Activated CD8-positive, alpha-beta memory T cell treated with anti-CD3 and anti-CD28 coated beads for 24 hours (primary cell): Measurements from ENCODE around the gene AGRN.
"Not testable (repeated sequence)": the region's sequence is repeated elsewhere in the genome, so short reads cannot be mapped to it uniquely, and the experiment has no call there.

Source experiments
- DNase-seq: peaks from one replicate; pipeline ENCODE4 v3.0.0-alpha.2; 2020

Gene AGRN

GRCh38 chr1:1055841-1056736, 36.2 kb downstream of the AGRN start:
- DNase-seq: no peak

GRCh38 chr1:1057769-1058087, 37.8 kb downstream of the AGRN start:
- not testable (repeated sequence) for DNase-seq

GRCh38 chr1:1058088-1058905, 38.4 kb downstream of the AGRN start:
- no peak for DNase-seq

GRCh38 chr1:1058921-1059493, 39.1 kb downstream of the AGRN start:
- no peak for DNase-seq

GRCh38 chr1:1059494-1060280, 39.8 kb downstream of the AGRN start:
- peak; percentile 99 for DNase-seq

GRCh38 chr1:1060281-1061000, 40.5 kb downstream of the AGRN start:
- DNase-seq: no peak

- DNase-seq: no peak
Measured at GRCh38 chr1:1061682-1062345, 41.9 kb downstream of the AGRN start.

- DNase-seq: no peak
Measured at GRCh38 chr1:1062348-1063163, 42.6 kb downstream of the AGRN start.

- no peak for DNase-seq
Measured at GRCh38 chr1:1063261-1063944, 43.5 kb downstream of the AGRN start.

GRCh38 chr1:1063945-1064831, 44.3 kb downstream of the AGRN start:
- peak; percentile 96 for DNase-seq

GRCh38 chr1:1065265-1065939, 45.5 kb downstream of the AGRN start:
- DNase-seq: no peak

- DNase-seq: not testable (repeated sequence)
Measured at GRCh38 chr1:1065940-1066304, 46.0 kb downstream of the AGRN start.

- DNase-seq: no peak
Measured at GRCh38 chr1:1066403-1067283, 46.7 kb downstream of the AGRN start.

- DNase-seq: no peak
Measured at GRCh38 chr1:1067284-1067859, 47.5 kb downstream of the AGRN start.

GRCh38 chr1:1067860-1068516, 48.1 kb downstream of the AGRN start:
- no peak for DNase-seq

- DNase-seq: peak; percentile 71
Measured at GRCh38 chr1:1068517-1069055, 48.7 kb downstream of the AGRN start.
